DMS114 treated with DMSO at 0.1 percent for 48 hours (cell line): ENCODE results near the gene ASTE1.
"Not testable (repeated sequence)": the region's sequence is repeated elsewhere in the genome, so short reads cannot be mapped to it uniquely, and the experiment has no call there.

Experiments
- DNase-seq: peaks from one replicate; lab custom pipeline; 2025; ENCODE audit not compliant: unreplicated experiment; lab: John Stamatoyannopoulos, UW

The ASTE1 gene

GRCh38 chr3:131009698-131010097, 16.9 kb downstream of the ASTE1 start:
- DNase-seq: no peak

GRCh38 chr3:131008326-131008725, 18.3 kb downstream of the ASTE1 start:
- DNase-seq: no peak

GRCh38 chr3:131007782-131008181, 18.8 kb downstream of the ASTE1 start:
- no peak for DNase-seq

GRCh38 chr3:131007256-131007655, 19.4 kb downstream of the ASTE1 start:
- DNase-seq: no peak

- no peak for DNase-seq
Measured at GRCh38 chr3:131004603-131005002, 22.0 kb downstream of the ASTE1 start.

DNA sequence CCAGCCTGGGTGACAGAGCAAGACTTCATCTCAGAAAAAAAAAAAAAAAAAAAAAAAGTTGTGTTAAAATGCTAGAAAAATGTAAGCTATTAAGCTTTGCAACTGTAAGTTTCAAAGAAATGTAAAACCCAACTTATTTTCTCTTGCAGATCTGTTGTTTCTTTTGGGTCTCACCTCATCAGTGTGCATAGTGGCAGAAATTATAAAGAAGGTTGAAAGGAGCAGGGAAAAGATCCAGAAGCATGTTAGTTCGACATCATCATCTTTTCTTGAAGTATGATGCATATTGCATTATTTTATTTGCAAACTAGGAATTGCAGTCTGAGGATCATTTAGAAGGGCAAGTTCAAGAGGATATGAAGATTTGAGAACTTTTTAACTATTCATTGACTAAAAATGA, 25.6 kb downstream of the ASTE1 start:
- DNase-seq: no peak

GRCh38 chr3:130997289-130997688, 29.3 kb downstream of the ASTE1 start:
- DNase-seq: no peak

GRCh38 chr3:130992344-130992743, 34.3 kb downstream of the ASTE1 start:
- DNase-seq: no peak

DNA sequence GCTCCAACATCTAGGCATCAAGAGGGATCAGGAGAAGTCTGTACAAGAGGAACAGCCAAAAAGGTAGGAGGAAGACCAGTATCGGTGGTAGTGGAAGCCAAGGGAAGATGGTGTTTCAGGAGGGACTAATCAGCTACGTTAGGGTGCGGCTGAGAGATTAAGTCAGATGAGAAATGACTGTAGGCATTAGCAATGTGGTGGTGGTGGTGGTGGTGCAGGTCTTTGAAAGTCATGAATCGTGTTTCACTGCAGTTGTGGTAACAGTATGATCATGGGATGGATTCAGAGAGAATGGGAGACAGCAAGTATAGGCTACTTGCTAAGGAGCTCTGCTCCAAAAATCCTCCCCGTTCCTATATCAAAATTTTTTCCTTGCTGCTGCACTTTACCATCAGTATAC, 35.5 kb downstream of the ASTE1 start:
- no peak for DNase-seq

GRCh38 chr3:130990282-130990681, 36.3 kb downstream of the ASTE1 start:
- DNase-seq: no peak

DNA sequence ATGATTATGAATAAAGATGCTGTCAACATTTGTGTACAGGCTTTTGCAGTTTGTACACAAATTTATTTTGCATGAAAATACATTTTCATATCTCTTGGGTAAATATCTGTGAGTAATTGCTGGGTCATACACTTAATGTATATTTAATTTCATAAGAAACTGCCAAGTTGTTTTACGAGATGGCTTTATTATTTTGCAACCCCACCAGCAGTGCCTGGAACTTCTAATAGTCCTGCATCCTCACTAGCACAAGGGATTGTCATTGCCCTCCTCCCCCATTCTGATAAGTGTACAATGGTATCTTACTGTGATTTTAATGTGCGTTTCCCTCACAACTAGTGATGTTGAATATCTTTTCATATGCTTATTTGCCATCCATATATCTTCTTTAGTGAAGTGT, 45.2 kb downstream of the ASTE1 start:
- DNase-seq: no peak

DNA sequence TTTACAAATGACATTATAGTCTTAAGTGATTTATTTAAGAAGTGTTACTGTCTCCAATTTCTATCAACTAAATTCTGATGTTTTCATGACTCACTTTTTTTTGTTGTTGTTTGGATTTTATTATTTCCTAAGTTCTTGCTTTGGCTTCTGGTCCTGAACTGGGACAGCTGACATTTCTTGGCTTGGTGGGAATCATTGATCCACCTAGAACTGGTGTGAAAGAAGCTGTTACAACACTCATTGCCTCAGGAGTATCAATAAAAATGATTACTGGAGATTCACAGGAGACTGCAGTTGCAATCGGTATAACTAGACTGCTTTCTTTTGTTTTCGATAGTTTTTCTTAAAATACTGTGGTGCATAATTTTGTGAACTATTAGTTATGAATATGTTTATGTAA, 47.5 kb downstream of the ASTE1 start:
- DNase-seq: no peak

GRCh38 chr3:130976706-130977105, 49.9 kb downstream of the ASTE1 start:
- DNase-seq: no peak

DNA sequence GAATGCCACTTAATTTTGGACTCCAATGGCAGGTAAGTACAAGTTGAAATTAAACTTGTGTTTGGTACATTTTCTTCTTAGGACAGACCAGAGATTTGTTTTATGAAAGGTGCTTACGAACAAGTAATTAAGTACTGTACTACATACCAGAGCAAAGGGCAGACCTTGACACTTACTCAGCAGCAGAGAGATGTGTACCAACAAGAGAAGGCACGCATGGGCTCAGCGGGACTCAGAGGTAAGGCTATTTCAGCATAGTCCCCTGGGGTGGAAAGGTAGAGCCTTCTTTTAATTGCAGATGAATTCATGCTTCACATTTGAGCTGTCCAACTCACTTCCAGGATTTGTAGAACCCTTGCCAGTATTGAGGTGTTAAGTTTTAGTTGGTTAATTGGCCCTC, 51.4 kb downstream of the ASTE1 start:
- no peak for DNase-seq

GRCh38 chr3:130974201-130974600, 52.4 kb downstream of the ASTE1 start:
- no peak for DNase-seq

- DNase-seq: no peak
Measured at GRCh38 chr3:130973406-130973805, 53.2 kb downstream of the ASTE1 start.

DNA sequence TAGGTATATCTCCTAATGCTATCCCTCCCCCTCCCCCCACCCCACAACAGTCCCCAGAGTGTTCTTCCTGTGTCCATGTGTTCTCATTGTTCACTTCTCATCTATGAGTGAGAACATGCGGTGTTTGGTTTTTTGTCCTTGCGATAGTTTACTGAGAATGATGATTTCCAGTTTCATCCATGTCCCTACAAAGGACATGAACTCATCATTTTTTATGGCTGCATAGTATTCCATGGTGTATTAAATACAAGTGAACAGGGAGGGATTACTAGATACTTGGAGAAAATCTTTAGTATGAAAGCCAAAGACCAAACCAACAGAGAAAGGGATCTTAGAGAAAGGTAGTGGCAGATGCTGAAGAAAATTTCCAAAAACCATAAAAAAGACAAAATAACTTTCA, 54.0 kb downstream of the ASTE1 start:
- DNase-seq: not testable (repeated sequence)

DNA sequence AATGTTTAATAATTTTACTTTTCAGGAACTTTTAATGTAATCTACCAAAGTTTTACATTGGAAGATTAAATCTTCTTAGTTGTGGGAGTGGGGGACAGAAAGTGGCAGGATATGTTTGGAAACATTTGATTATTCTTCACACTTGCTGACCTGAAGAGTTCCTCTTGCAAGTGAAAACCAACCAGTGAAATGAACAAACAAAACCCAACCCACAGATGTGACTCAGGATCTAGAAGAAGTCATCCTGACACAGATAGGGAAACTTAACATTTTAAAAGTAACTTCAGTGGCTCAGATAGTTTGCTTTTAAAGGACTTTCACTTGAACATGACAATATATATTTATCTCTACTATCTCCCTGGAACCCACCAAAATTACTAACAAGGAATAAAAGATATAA, 55.4 kb downstream of the ASTE1 start:
- no peak for DNase-seq

DNA sequence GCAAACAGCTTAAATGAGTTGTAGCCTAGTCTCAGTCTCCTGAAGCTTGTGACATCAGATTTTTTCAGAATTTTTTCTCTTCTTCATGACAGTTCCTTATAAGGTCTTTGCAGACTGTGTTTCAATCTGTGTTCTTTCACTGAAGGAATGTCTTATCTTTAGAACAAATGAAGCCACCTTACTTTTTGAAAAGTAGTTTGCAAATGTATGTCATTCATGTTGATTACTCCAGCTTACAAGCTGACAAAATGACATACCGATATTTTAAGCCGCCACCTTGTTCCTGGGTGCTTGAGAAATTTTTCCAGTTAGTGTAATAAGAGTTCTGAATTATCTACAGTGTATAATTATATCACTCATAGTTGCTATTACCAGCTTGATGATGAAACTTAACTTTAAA, 57.0 kb downstream of the ASTE1 start:
- no peak for DNase-seq

GRCh38 chr3:130968221-130968620, 58.4 kb downstream of the ASTE1 start:
- DNase-seq: no peak

DNA sequence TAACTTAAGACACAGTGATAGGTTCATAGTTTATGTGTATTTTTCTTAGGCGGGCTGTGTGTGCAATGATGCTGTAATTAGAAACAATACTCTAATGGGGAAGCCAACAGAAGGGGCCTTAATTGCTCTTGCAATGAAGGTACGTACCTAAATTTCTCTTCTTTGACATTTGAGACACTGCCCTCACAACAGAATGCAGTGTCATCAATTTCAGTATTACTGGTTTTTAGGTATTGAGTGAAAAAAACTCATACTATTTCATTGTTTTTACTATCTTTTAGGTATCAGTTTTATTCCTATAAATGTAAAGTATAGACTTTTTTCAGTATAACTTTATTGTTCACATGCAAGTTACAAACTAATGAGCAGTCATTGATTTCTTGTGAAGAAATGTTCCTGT, 59.3 kb downstream of the ASTE1 start:
- DNase-seq: no peak

DNA sequence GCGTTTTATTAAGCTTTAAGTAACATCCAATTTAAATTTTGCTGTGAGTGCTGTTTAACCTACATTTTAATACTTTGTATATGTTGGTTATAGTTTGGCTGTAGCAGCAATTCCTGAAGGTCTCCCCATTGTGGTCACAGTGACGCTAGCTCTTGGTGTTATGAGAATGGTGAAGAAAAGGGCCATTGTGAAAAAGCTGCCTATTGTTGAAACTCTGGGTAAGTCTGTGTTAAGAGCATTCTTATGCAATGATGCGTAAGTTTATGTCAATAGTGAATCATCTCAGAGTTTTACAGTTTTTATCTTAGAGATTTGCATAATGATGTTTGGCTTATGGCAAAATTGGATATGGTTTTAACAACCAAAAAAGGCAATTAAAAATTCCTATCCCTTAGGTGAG, 62.7 kb downstream of the ASTE1 start:
- DNase-seq: no peak
